Measurements from ENCODE around the gene VWA7. TPM values are rescaled to one million over a fixed set of nuclear protein-coding genes. Genes with fewer than 3 reads are reported as not detected.
A peak's percentile ranks its signal among the peaks of the same experiment; 100 is the strongest.

Gene VWA7
- total RNA-seq, 2 donors from 2014 or later = 6.1 to 10.1 TPM

- no peak for TF ChIP-seq CTCF (IDR thresholded peaks at IDR 0.05)
- Histone ChIP-seq H3K27ac (no peak overlapping the region), H3K4me3 (no peak overlapping the region), H3K36me3 (no peaks in the 10 kb centered on the region), H3K4me1 (no peaks in the 10 kb centered on the region), H3K9ac (ENCODE audit: low read depth in 2 of 2, low read length in 2 of 2) (no peak overlapping the region), H3K9me3 (no peaks in the 10 kb centered on the region), H3K27me3 (no peaks in the 10 kb centered on the region)
- DNase-seq = no peak
- intact Hi-C loops (cut with DNase I) = loop anchor here (5.0 to 10.0 kb wide), 2 partner anchors 85 to 188 kb away; partner anchors contain the start of genes LY6G5C, NELFE and SKIC2
Measured at GRCh38 chr6:31767096-31767645, 10.0 kb downstream of the VWA7 start.

- Histone ChIP-seq H3K9ac (ENCODE audit: low read depth in 2 of 2, low read length in 2 of 2) (peak overlapping the region in 1 of 2 donors; percentile 43), H3K27ac (no peak overlapping the region), H3K36me3 (no peaks in the 10 kb centered on the region), H3K4me1 (no peaks in the 10 kb centered on the region), H3K4me3 (peak overlapping the region; percentile 15), H3K9me3 (no peaks in the 10 kb centered on the region), H3K27me3 (no peaks in the 10 kb centered on the region)
- intact Hi-C loops (cut with DNase I) = loop anchor here (5.0 to 10.0 kb wide), 2 partner anchors 84 to 189 kb away; partner anchors contain the start of genes LY6G5C, NELFE and SKIC2
- TF ChIP-seq CTCF (IDR thresholded peaks at IDR 0.05) = no peak
- DNase-seq = peak; percentile 44
Measured at GRCh38 chr6:31765910-31766794, 11.0 kb downstream of the VWA7 start.

- Histone ChIP-seq H3K9me3 (no peaks in the 10 kb centered on the region), H3K9ac (ENCODE audit: low read depth in 2 of 2, low read length in 2 of 2) (no peak overlapping the region), H3K27ac (no peak overlapping the region), H3K4me3 (no peak overlapping the region), H3K4me1 (no peaks in the 10 kb centered on the region), H3K27me3 (no peaks in the 10 kb centered on the region), H3K36me3 (no peaks in the 10 kb centered on the region)
- TF ChIP-seq CTCF (IDR thresholded peaks at IDR 0.05) = no peak
- intact Hi-C loops (cut with DNase I) = loop anchor here (5.0 to 10.0 kb wide), 2 partner anchors 83 to 189 kb away; partner anchors contain the start of genes LY6G5C, NELFE and SKIC2
- DNase-seq = no peak
Measured at GRCh38 chr6:31765559-31765909, 11.6 kb downstream of the VWA7 start.

- intact Hi-C loops (cut with DNase I) = loop anchor here (10.0 kb wide), 1 partner anchor 191 kb away; the partner anchor contains the start of genes NELFE and SKIC2
- DNase-seq = no peak
- no peak overlapping the region for H3K27ac ChIP-seq
- TF ChIP-seq CTCF (IDR thresholded peaks at IDR 0.05) = no peak
- no peaks in the 10 kb centered on the region for H3K9me3 ChIP-seq
- no peaks in the 10 kb centered on the region for H3K36me3 ChIP-seq
- no peaks in the 10 kb centered on the region for H3K4me1 ChIP-seq
- H3K4me3 ChIP-seq = no peak overlapping the region
- H3K27me3 ChIP-seq = no peaks in the 10 kb centered on the region
- H3K9ac ChIP-seq (ENCODE audit: low read depth in 2 of 2, low read length in 2 of 2) = no peak overlapping the region
Measured at GRCh38 chr6:31764198-31764597, 12.9 kb downstream of the VWA7 start.

GRCh38 chr6:31763619-31763940 lies 13.5 kb downstream of the VWA7 start:
- intact Hi-C loops (cut with DNase I) = loop anchor here (10.0 kb wide), 1 partner anchor 191 kb away; the partner anchor contains the start of genes NELFE and SKIC2
- H3K27me3 ChIP-seq = no peaks in the 10 kb centered on the region
- DNase-seq = no peak
- H3K4me1 ChIP-seq = no peaks in the 10 kb centered on the region
- H3K27ac ChIP-seq = no peak overlapping the region
- no peak for TF ChIP-seq CTCF (IDR thresholded peaks at IDR 0.05)
- no peak overlapping the region for H3K9ac ChIP-seq (ENCODE audit: low read depth in 2 of 2, low read length in 2 of 2)
- H3K36me3 ChIP-seq = no peaks in the 10 kb centered on the region
- no peaks in the 10 kb centered on the region for H3K9me3 ChIP-seq
- H3K4me3 ChIP-seq = no peak overlapping the region

All from colonic mucosa (tissue), 4 donors.